H1 (cell line): ENCODE data around the gene SRSF1.
A peak's percentile ranks its signal among the peaks of the same experiment; 100 is the strongest.

ENCODE experiments used
- ATF2 ChIP-seq: IDR thresholded peaks from 2 replicates; pipeline ENCODE4 v1.6.1; 2012; ENCODE audit warnings: low read length, inconsistent platforms
- NRF1 ChIP-seq: IDR thresholded peaks from 2 replicates; pipeline ENCODE4 v1.6.1; 2011; ENCODE audit warnings: mild to moderate bottlenecking, low read depth, low read length, improper control_type of control experiment

GRCh38 chr17:58006924-58007780 is at the start of gene SRSF1:
- TF ChIP-seq ATF2 = peak; percentile 95
- TF ChIP-seq NRF1 = peak; percentile 79
